Mucosa of descending colon (tissue), 3 donors: ENCODE data around the gene ASH1L. TPM values are rescaled to one million over a fixed set of nuclear protein-coding genes. Genes with fewer than 3 reads are reported as not detected.

ENCODE experiments used
- ATAC-seq: fragments of 200-7000 bp; cut with Tn5 transposase; one replicate; pipeline ENCODE4 v1.9.1; 2020; ENCODE audit warnings: mild to moderate bottlenecking, moderate library complexity
- DNase-seq, 3 donors: peaks; one replicate each; pipeline ENCODE4 v3.0.0-alpha.2; 2020
- H3K36me3 ChIP-seq: fragments of 200-600 bp; one replicate; pipeline ENCODE4 v1.8.0; 2021; ENCODE audit warnings: low read depth, mild to moderate bottlenecking
- H3K4me1 ChIP-seq: fragments of 200-600 bp; one replicate; pipeline ENCODE4 v1.8.0; 2021; ENCODE audit warnings: low read depth, mild to moderate bottlenecking
- H3K4me3 ChIP-seq: fragments of 200-600 bp; one replicate; pipeline ENCODE4 v1.8.0; 2021; ENCODE audit warnings: mild to moderate bottlenecking
- H3K9me3 ChIP-seq: fragments of 200-600 bp; one replicate; pipeline ENCODE4 v1.8.0; 2021; ENCODE audit warnings: mild to moderate bottlenecking
- CTCF ChIP-seq: fragments of 200-600 bp; IDR thresholded peaks from one replicate; pipeline ENCODE4 v1.8.0; 2022; ENCODE audit warnings: antibody characterized with exemption, mild to moderate bottlenecking
- intact Hi-C, 2 donors: fragments of 100-400 bp; cut with DNase I in 1 of 2; cut with micrococcal nuclease in 1 of 2; formaldehyde crosslinking; loops; one replicate each; pipeline versions ENCODE4 v1.11.0 to v1.11.1; 2022; cut with DNase I, micrococcal nuclease
- total RNA-seq, 3 donors: library from RNA; stranded (reverse); fragmentation: NEBNext Ultra II Directional in 2 of 3; extraction: Animal tissue kit (Norgen Biotek cat#: 25700) in 2 of 3; gene quantifications; one replicate each; pipeline versions ENCODE4 v1.2.1 to v1.2.4, GENCODE V29; 2021 to 2023
- donor health status: DM: no; HTN: no; CAD: no; lungs with moderate emphysema.
- donor health status: DM: no; HTN: no; CAD: no.
- donor health status: DM: no; HTN: yes; CAD: no.

ASH1L gene
- total RNA-seq, 3 donors from 2014 or later: 50.4 to 100 (median 64.4) TPM

- ATAC-seq (no peak), DNase-seq (no peak)
- TF ChIP-seq CTCF: no peak
- H3K9me3 ChIP-seq: no peaks in the 10 kb centered on the region
- no peaks in the 10 kb centered on the region for H3K36me3 ChIP-seq
- H3K4me1 ChIP-seq: no peaks in the 10 kb centered on the region
- H3K4me3 ChIP-seq: no peak overlapping the region
- intact Hi-C loops: no loop called here
Observed at GRCh38 chr1:155529929-155530328, 32.7 kb downstream of the ASH1L start.

GRCh38 chr1:155529109-155529508, 33.5 kb downstream of the ASH1L start:
- no peaks in the 10 kb centered on the region for H3K9me3 ChIP-seq
- TF ChIP-seq CTCF: no peak
- DNase-seq: no peak
- intact Hi-C loops: no loop called here
- H3K4me3 ChIP-seq: no peak overlapping the region
- no peak for ATAC-seq
- no peaks in the 10 kb centered on the region for H3K36me3 ChIP-seq
- H3K4me1 ChIP-seq: no peaks in the 10 kb centered on the region

GRCh38 chr1:155527677-155528076, 34.9 kb downstream of the ASH1L start:
- Histone ChIP-seq H3K9me3 (no peaks in the 10 kb centered on the region), H3K4me3 (no peak overlapping the region), H3K4me1 (no peaks in the 10 kb centered on the region), H3K36me3 (no peaks in the 10 kb centered on the region)
- DNase-seq (no peak), ATAC-seq (peak; percentile 31)
- intact Hi-C loops: no loop called here
- no peak for TF ChIP-seq CTCF

- ATAC-seq: no peak
Observed at GRCh38 chr1:155526356-155526755, 36.2 kb downstream of the ASH1L start.

GRCh38 chr1:155522069-155522468, 40.5 kb downstream of the ASH1L start:
- DNase-seq (no peak), ATAC-seq (no peak)
- no peak overlapping the region for H3K4me3 ChIP-seq
- no peak for TF ChIP-seq CTCF
- intact Hi-C loops: no loop called here
- no peaks in the 10 kb centered on the region for H3K36me3 ChIP-seq
- no peaks in the 10 kb centered on the region for H3K4me1 ChIP-seq
- no peaks in the 10 kb centered on the region for H3K9me3 ChIP-seq

More at GRCh38 chr1:155526356-155526755, 36.2 kb downstream of the ASH1L start:
- TF ChIP-seq CTCF: no peak
- H3K9me3 ChIP-seq: no peaks in the 10 kb centered on the region
- H3K4me1 ChIP-seq: no peaks in the 10 kb centered on the region
- DNase-seq: no peak
- intact Hi-C loops: no loop called here
- no peak overlapping the region for H3K4me3 ChIP-seq
- H3K36me3 ChIP-seq: no peaks in the 10 kb centered on the region

- ATAC-seq (no peak), DNase-seq (no peak)
- Histone ChIP-seq H3K4me1 (no peaks in the 10 kb centered on the region), H3K36me3 (no peaks in the 10 kb centered on the region), H3K9me3 (no peaks in the 10 kb centered on the region), H3K4me3 (no peak overlapping the region)
- intact Hi-C loops: no loop called here
- TF ChIP-seq CTCF: no peak
Observed at GRCh38 chr1:155518484-155518883, 44.1 kb downstream of the ASH1L start.
